D721Med (cell line): Measurements from ENCODE around the gene KCNJ13.

Experiments
- DNase-seq: peaks from one replicate; pipeline ENCODE4 v3.0.0; 2011; ENCODE audit warnings: low spot score; ENCODE audit not compliant: insufficient read length
- FAIRE-seq: peaks from 2 replicates; lab custom pipeline; 2011; peaks lifted over from hg19 to GRCh38; lab: Jason Lieb, UNC
- CTCF ChIP-seq: IDR thresholded peaks from 2 replicates; pipeline ENCODE4 v1.5.1; 2012; ENCODE audit warnings: mild to moderate bottlenecking, control low read depth; ENCODE audit not compliant: insufficient read depth; ENCODE audit errors: missing control alignments

The KCNJ13 gene

DNA sequence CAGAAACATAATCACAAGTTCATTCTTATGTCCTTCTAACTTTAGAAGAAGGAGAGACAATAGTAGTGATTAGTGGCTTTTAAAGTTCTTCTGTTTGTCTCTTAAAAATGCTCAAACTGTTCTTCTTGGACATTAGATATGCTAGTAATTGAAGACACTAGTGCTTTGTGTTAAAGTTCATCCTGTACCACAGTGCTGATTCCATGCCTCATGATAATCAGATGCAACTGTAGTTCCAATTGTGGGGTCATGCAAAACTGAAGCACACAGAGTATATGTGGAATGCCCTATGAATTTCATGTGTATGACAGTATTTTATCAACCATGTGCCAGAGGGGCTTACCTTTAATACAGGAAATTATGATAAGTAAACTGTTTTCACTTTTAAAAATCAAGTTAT lies 11.4 kb upstream of the KCNJ13 start:
- no peak for FAIRE-seq
- no peak for TF ChIP-seq CTCF
- DNase-seq, result no peak

DNA sequence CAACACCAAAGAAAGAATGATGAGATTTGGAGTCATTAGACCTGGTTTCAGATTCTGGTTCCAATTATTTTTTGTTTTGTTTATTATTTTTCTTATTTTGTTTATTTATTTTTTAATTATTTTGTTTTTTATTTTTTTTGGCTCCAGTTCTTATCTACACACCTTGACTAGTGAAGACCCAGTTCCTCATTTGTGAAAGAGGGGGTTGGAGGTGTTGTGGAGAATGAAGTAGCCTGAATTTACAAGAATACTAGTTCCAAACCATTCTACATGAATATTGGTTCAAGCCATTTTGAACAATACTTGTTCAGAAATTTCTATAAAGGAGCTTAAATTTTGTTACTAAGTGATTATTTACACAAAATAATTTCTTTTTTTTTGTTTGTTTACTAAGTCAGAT lies 6.9 kb upstream of the KCNJ13 start:
- DNase-seq (no peak), FAIRE-seq (no peak)
- TF ChIP-seq CTCF, result no peak

DNA sequence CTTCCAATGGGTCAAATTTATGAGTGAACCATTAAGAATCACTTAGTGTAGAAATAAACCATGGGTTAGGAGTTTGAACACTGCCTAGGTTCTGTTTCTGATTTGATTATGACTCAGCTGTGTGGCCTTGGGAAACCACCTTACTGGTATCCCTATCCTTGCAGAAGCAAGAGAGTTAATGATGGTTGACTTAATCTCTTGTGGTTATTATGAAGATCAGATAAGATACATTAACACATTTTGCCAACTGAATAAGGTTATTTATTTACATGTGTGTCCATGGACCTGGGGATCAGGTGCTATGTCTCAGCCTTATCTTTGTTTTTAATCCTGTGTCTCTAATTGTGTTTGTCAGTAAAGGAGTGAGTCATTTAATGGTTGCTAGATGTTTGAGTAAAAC lies 5.4 kb upstream of the KCNJ13 start:
- no peak for TF ChIP-seq CTCF
- DNase-seq (no peak), FAIRE-seq (peak; percentile 48)

- no peak for FAIRE-seq
- DNase-seq, result no peak
- TF ChIP-seq CTCF, result no peak
These were observed 3.6 kb upstream of the KCNJ13 start for GRCh38 chr2:232779934-232780333.

GRCh38 chr2:232779465-232779864 lies 3.1 kb upstream of the KCNJ13 start:
- no peak for FAIRE-seq
- no peak for TF ChIP-seq CTCF
- no peak for DNase-seq

DNA sequence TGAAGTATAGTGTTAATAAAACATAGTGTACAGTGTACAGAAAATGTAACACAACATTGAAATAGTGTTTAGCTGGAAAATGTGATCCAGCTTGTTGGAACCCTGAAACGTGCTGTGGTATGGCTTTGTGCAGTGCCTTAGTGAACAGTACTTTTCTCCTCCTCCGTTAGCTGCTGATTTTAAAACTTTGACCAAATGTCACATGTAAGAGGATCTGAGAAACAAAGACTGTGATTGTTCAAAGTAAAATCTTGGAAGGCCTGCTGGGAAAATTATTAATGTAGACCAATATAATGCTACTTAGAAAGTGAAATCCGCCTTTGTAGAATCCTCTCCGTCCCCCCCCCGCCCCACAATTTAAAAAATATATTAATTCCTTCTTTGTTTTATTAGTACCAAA lies 911 bp upstream of the KCNJ13 start:
- TF ChIP-seq CTCF, result no peak
- DNase-seq, result no peak
- no peak for FAIRE-seq

DNA sequence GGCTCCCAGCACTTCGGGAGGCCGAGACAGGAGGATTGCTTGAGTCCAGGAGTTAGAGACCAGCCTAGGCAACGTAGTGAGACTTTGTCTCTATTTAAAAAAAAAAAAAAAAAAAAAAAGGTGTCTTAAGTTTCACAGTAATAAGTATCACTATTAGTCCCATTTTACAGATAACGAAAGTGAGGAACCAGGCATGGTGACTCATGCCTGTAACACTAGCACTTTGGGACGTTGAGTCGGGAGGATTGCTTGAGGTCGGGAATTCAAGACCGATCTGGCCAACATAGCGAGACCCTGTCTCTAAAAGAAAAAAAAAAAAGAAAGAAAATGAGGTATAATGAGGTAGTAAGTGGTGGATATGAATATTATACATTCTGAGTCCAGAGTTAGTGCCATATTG lies 2.5 kb downstream of the KCNJ13 start:
- FAIRE-seq, result no peak
- TF ChIP-seq CTCF, result no peak
- no peak for DNase-seq
